GM12878 (cell line): Measurements from ENCODE around the gene IL22RA2. TPM values are rescaled to one million over a fixed set of nuclear protein-coding genes. Genes with fewer than 3 reads are reported as not detected.
A peak's percentile ranks its signal among the peaks of the same experiment; 100 is the strongest.

ENCODE experiments used
- BRCA1 ChIP-seq: IDR thresholded peaks from 2 replicates; pipeline ENCODE4 v1.6.1; 2011; ENCODE audit warnings: low read depth, low read length, improper control_type of control experiment
- E2F8 ChIP-seq: fragments of 450-650 bp; IDR thresholded peaks from 2 replicates; pipeline ENCODE4 v1.6.1; 2018; ENCODE audit warnings: mild to moderate bottlenecking, low read depth, moderate library complexity; ENCODE audit not compliant: partially characterized antibody
- IRF3 ChIP-seq: fragments of 450-650 bp; IDR thresholded peaks from 2 replicates; pipeline ENCODE4 v1.6.1; 2014; ENCODE audit warnings: mild to moderate bottlenecking
- MEF2A ChIP-seq: IDR thresholded peaks from 2 replicates; pipeline ENCODE4 v1.6.1; 2011; ENCODE audit warnings: low read depth, mild to moderate bottlenecking, low read length, moderate library complexity; ENCODE audit not compliant: insufficient read depth
- MTA3 ChIP-seq: IDR thresholded peaks from 2 replicates; pipeline ENCODE4 v1.6.1; 2012; ENCODE audit warnings: low read length, inconsistent platforms, borderline replicate concordance
- NFIC ChIP-seq: IDR thresholded peaks from 2 replicates; pipeline ENCODE4 v1.6.1; 2012; ENCODE audit warnings: low read depth, mild to moderate bottlenecking, inconsistent platforms, low read length, moderate library complexity
- NR2F1 ChIP-seq: fragments of 450-650 bp; conservative IDR thresholded peaks from 2 replicates; pipeline ENCODE4 v1.6.1; 2017; ENCODE audit warnings: mild to moderate bottlenecking
- PAX5 ChIP-seq: IDR thresholded peaks from 2 replicates; pipeline ENCODE4 v1.6.1; 2011; ENCODE audit warnings: low read depth, low read length, borderline replicate concordance
- ZBTB11 ChIP-seq: fragments of 450-650 bp; formaldehyde crosslinking; IDR thresholded peaks from 2 replicates; pipeline ENCODE4 v1.5.0; 2022; ENCODE audit warnings: mild to moderate bottlenecking, missing genetic modification characterization
- polyA plus RNA-seq, 11 experiments: library from polyadenylated mRNA; depleted of rRNA in 4 of 11; unstranded in 6 of 11; stranded (reverse) in 5 of 11; fragments of >200 nt; fragmentation: Nextera tagmentation in 4 of 11; fragmentation: Illumina TruSeq in 1 of 11; extraction: Ambion mirVana in 4 of 11; extraction: Trizol in 1 of 11; gene quantifications; 1 replicate in 1 of 11; 2 replicates in 10 of 11; pipeline versions ENCODE4 v1.2.1 to v1.2.3, GENCODE V29; 2011 to 2016; ENCODE audit warnings: inconsistent platforms in 2 of 11, missing spikeins in 2 of 11, low read depth in 1 of 11
- total RNA-seq, 4 experiments: library from RNA; depleted of rRNA in 3 of 4; stranded (reverse); fragments of >200 nt in 3 of 4; fragmentation: Illumina TruSeq in 1 of 4; extraction: Trizol in 1 of 4; gene quantifications; 2 replicates each; pipeline versions ENCODE4 v1.2.1 to v1.2.3, GENCODE V29; 2013 to 2021

Gene IL22RA2
- total and polyA plus RNA-seq, 10 of the 15 experiments (the other 5 are each of a cell fraction or from before 2014, with no cell fraction given) = 0.05 to 0.22 (median 0.09) TPM; not detected in 3

- no peak for TF ChIP-seq ZBTB11
- no peak for TF ChIP-seq E2F8
- 0 out of 2 replicates have a peak, but pooled peaks have one; percentile 16 for TF ChIP-seq MEF2A
- no peak for TF ChIP-seq BRCA1
- TF ChIP-seq NFIC = peak; percentile 88
- TF ChIP-seq IRF3 = no peak
- peak; percentile 66; the same call in 1 of the 2 replicates for TF ChIP-seq NR2F1
- TF ChIP-seq MTA3 = 0 out of 2 replicates have a peak, but pooled peaks have one; percentile 74
- peak; percentile 80 for TF ChIP-seq PAX5
Measured at GRCh38 chr6:137171824-137172733, 1.4 kb downstream of the IL22RA2 start (continued).
